IMR-90 (cell line): ENCODE data around the gene PAEP. TPM values are rescaled to one million over a fixed set of nuclear protein-coding genes. Genes with fewer than 3 reads are reported as not detected.

Experiments used
- ATAC-seq: fragments of 200-7000 bp; cut with Tn5 transposase; 2 replicates; pipeline ENCODE4 v1.9.1; 2020; ENCODE audit warnings: low read depth, mild to moderate bottlenecking, moderate library complexity
- BruUV-seq: library from RNA; stranded (reverse); fragments of 400-500 nt; replicated peaks from 2 replicates; lab custom pipeline; 2021; lab: Mats Ljungman, UMichigan
- CTCF ChIA-PET: fragments of 300-600 bp; formaldehyde crosslinking; extraction: SDS; loops from one replicate; lab custom pipeline; 2021; ENCODE audit warnings: antibody characterized with exemption; lab: Yijun Ruan, JAX
- POLR2A ChIA-PET: fragments of 300-600 bp; sonication (Branson Sonifier 250); formaldehyde crosslinking; loops from one replicate; lab custom pipeline; 2022; ENCODE audit warnings: antibody characterized with exemption; ENCODE audit not compliant: unreplicated experiment; lab: Charles Lee
- DNase-seq: peaks from one replicate; pipeline ENCODE4 v3.0.0; 2013
- H2AFZ ChIP-seq: replicated peaks from 2 replicates; pipeline ENCODE3; 2013; ENCODE audit warnings: low read length, mild to moderate bottlenecking; ENCODE audit not compliant: poor library complexity
- H2AK5ac ChIP-seq: 2 replicates; pipeline ENCODE4 v1.6.1; 2013; ENCODE audit warnings: low read depth, low read length, inconsistent platforms
- H2AK9ac ChIP-seq: replicated peaks from 2 replicates; pipeline ENCODE3; 2013; ENCODE audit warnings: mild to moderate bottlenecking, low read depth, low read length, moderate library complexity; ENCODE audit not compliant: poor library complexity
- H2BK120ac ChIP-seq: 2 replicates; pipeline ENCODE4 v1.6.1; 2013; ENCODE audit warnings: low read depth, low read length, inconsistent platforms
- H2BK15ac ChIP-seq: 3 replicates; pipeline ENCODE4 v1.6.1; 2013; ENCODE audit warnings: low read depth, low read length, inconsistent platforms
- H2BK20ac ChIP-seq: 2 replicates; pipeline ENCODE4 v1.6.1; 2013; ENCODE audit warnings: low read depth, mild to moderate bottlenecking, inconsistent platforms, low read length, moderate library complexity
- H2BK5ac ChIP-seq: 2 replicates; pipeline ENCODE4 v1.6.1; 2013; ENCODE audit warnings: mild to moderate bottlenecking, low read depth, low read length, inconsistent platforms; ENCODE audit not compliant: poor library complexity, severe bottlenecking
- H3K14ac ChIP-seq: replicated peaks from 2 replicates; pipeline ENCODE4 v1.6.1; 2013; ENCODE audit warnings: low read depth, low read length, inconsistent platforms
- H3K18ac ChIP-seq: 2 replicates; pipeline ENCODE4 v1.6.1; 2013; ENCODE audit warnings: low read depth, low read length, control low read depth
- H3K23ac ChIP-seq: 2 replicates; pipeline ENCODE4 v1.6.1; 2013; ENCODE audit warnings: low read depth, low read length, inconsistent platforms
- H3K27ac ChIP-seq: 2 replicates; pipeline ENCODE4 v1.5.1; 2013; ENCODE audit warnings: mild to moderate bottlenecking, control low read depth, low read length; ENCODE audit not compliant: insufficient read depth
- H3K27me3 ChIP-seq: 2 replicates; pipeline ENCODE4 v1.6.1; 2013; ENCODE audit warnings: low read length; ENCODE audit not compliant: control insufficient read depth, insufficient read depth
- H3K36me3 ChIP-seq: 2 replicates; pipeline ENCODE4 v1.6.1; 2013; ENCODE audit warnings: low read length, mixed read lengths; ENCODE audit not compliant: control insufficient read depth, insufficient read depth
- H3K4ac ChIP-seq: 2 replicates; pipeline ENCODE4 v1.6.1; 2013; ENCODE audit warnings: low read depth, low read length, inconsistent platforms
- H3K4me1 ChIP-seq: 2 replicates; pipeline ENCODE4 v1.6.1; 2013; ENCODE audit warnings: low read length, mixed read lengths; ENCODE audit not compliant: control insufficient read depth, insufficient read depth
- H3K4me2 ChIP-seq: 2 replicates; pipeline ENCODE4 v1.6.1; 2013; ENCODE audit warnings: low read depth, mild to moderate bottlenecking, control low read depth, low read length, moderate library complexity
- H3K4me3 ChIP-seq: 2 replicates; pipeline ENCODE4 v1.5.1; 2013; ENCODE audit warnings: low read depth, mild to moderate bottlenecking, control low read depth, low read length, moderate library complexity; ENCODE audit not compliant: insufficient read depth
- H3K56ac ChIP-seq: 2 replicates; pipeline ENCODE4 v1.6.1; 2013; ENCODE audit warnings: low read length, inconsistent platforms; ENCODE audit not compliant: insufficient read depth; ENCODE audit errors: extremely low read depth
- H3K79me1 ChIP-seq, 2 experiments: 2 replicates each; pipeline ENCODE4 v1.6.1; 2013; ENCODE audit warnings: low read length in 2 of 2, inconsistent platforms in 1 of 2, low read depth in 1 of 2
- H3K9ac ChIP-seq: 2 replicates; pipeline ENCODE4 v1.6.1; 2013; ENCODE audit warnings: low read depth, low read length, control low read depth
- H3K9me1 ChIP-seq: 2 replicates; pipeline ENCODE4 v1.6.1; 2013; ENCODE audit warnings: low read length, inconsistent platforms; ENCODE audit not compliant: insufficient read depth
- H3K9me3 ChIP-seq: 2 replicates; pipeline ENCODE4 v1.6.1; 2013; ENCODE audit warnings: low read length; ENCODE audit not compliant: control insufficient read depth, insufficient read depth
- H4K20me1 ChIP-seq: 2 replicates; pipeline ENCODE4 v1.6.1; 2013; ENCODE audit warnings: low read length, inconsistent platforms; ENCODE audit not compliant: insufficient read depth
- H4K5ac ChIP-seq: 2 replicates; pipeline ENCODE4 v1.6.1; 2013; ENCODE audit warnings: mild to moderate bottlenecking, low read depth, low read length, control low read depth
- H4K8ac ChIP-seq, 2 experiments: 2 replicates each; pipeline ENCODE4 v1.6.1; 2013; ENCODE audit warnings: low read depth in 2 of 2, low read length in 2 of 2, control low read depth in 1 of 2, inconsistent platforms in 1 of 2
- H4K91ac ChIP-seq: 2 replicates; pipeline ENCODE4 v1.6.1; 2013; ENCODE audit warnings: low read depth, low read length, inconsistent platforms; ENCODE audit not compliant: insufficient read depth
- BHLHE40 ChIP-seq: fragments of 150-350 bp; IDR thresholded peaks from 2 replicates; pipeline ENCODE4 v1.6.1; 2016; ENCODE audit warnings: mild to moderate bottlenecking, low read depth, low read length
- CEBPB ChIP-seq: IDR thresholded peaks from 2 replicates; pipeline ENCODE4 v1.6.1; 2012; ENCODE audit warnings: low read depth, low read length, improper control_type of control experiment
- CHD1 ChIP-seq: IDR thresholded peaks from 2 replicates; pipeline ENCODE4 v1.6.1; 2012; ENCODE audit warnings: low read depth, low read length, improper control_type of control experiment
- FOS ChIP-seq: fragments of 150-350 bp; IDR thresholded peaks from 2 replicates; pipeline ENCODE4 v1.6.1; 2016; ENCODE audit warnings: low read depth, low read length
- MXI1 ChIP-seq: IDR thresholded peaks from 2 replicates; pipeline ENCODE4 v1.6.1; 2012; ENCODE audit warnings: low read depth, mild to moderate bottlenecking, low read length, moderate library complexity, borderline replicate concordance
- NFE2L2 ChIP-seq: fragments of 150-350 bp; IDR thresholded peaks from 2 replicates; pipeline ENCODE4 v1.6.1; 2016; ENCODE audit warnings: low read depth, mild to moderate bottlenecking, low read length
- POLR2A ChIP-seq: IDR thresholded peaks from 2 replicates; pipeline ENCODE4 v1.6.1; 2012; ENCODE audit warnings: mild to moderate bottlenecking, low read depth, low read length
- RCOR1 ChIP-seq: IDR thresholded peaks from 2 replicates; pipeline ENCODE4 v1.6.1; 2012; ENCODE audit warnings: mild to moderate bottlenecking, low read length, improper control_type of control experiment; ENCODE audit not compliant: insufficient replicate concordance
- RFX5 ChIP-seq: IDR thresholded peaks from 2 replicates; pipeline ENCODE4 v1.8.0; 2012; ENCODE audit warnings: low read depth, mild to moderate bottlenecking, low read length, moderate library complexity
- SMC3 ChIP-seq: fragments of 150-350 bp; IDR thresholded peaks from 2 replicates; pipeline ENCODE4 v1.6.1; 2016; ENCODE audit warnings: low read depth, mild to moderate bottlenecking, antibody characterized with exemption, low read length, moderate library complexity
- USF2 ChIP-seq: fragments of 150-350 bp; IDR thresholded peaks from 2 replicates; pipeline ENCODE4 v1.6.1; 2017; ENCODE audit warnings: mild to moderate bottlenecking, antibody characterized with exemption, low read length, low read depth
- whole genome bisulfite sequencing, 2 experiments: methylation state at CpG; one replicate each; pipeline versions ENCODE4 v1.1.5 to v1.1.7; 2013; ENCODE audit warnings: missing lambda C conversion rate in 2 of 2; ENCODE audit not compliant: insufficient read length in 1 of 2; ENCODE audit errors: extremely low coverage in 2 of 2; 5-methylcytosine and 5-hydroxymethylcytosine counted together
- dilution Hi-C: fragments of 300-500 bp; cut with HindIII; formaldehyde crosslinking; loops from one replicate; pipeline ENCODE4 v1.14.3; 2018; ENCODE audit warnings: low sequenced_read_pairs; ENCODE audit not compliant: unreplicated experiment
- in situ Hi-C: fragments of 300-500 bp; cut with MboI; formaldehyde crosslinking; loops from 3 replicates; pipeline ENCODE4 v1.14.3; 2019; ENCODE audit warnings: low sequenced_read_pairs, inconsistent platforms, mixed read lengths
- intact Hi-C: fragments of 100-400 bp; cut with micrococcal nuclease; formaldehyde crosslinking; loops from 2 replicates; pipeline ENCODE4 v1.10.0; 2022
- polyA plus RNA-seq, 3 experiments: library from polyadenylated mRNA; depleted of rRNA; stranded (reverse); fragments of >200 nt; gene quantifications; 2 replicates each; pipeline ENCODE4 v1.2.3, GENCODE V29; 2012; ENCODE audit warnings: low replicate concordance in 1 of 3
- total RNA-seq: library from RNA; depleted of rRNA; stranded (reverse); fragments of >200 nt; gene quantifications from 2 replicates; pipeline ENCODE4 v1.2.3, GENCODE V29; 2012
- TF ChIP-seq, protein P1 (sequence below): fragments of 150-350 bp; IDR thresholded peaks from 2 replicates; pipeline ENCODE4 v1.6.1; 2016; ENCODE audit warnings: low read depth, mild to moderate bottlenecking, low read length, moderate library complexity, borderline replicate concordance
- TF ChIP-seq, protein P2 (sequence below): conservative IDR thresholded peaks from 2 replicates; pipeline ENCODE4 v1.5.1; 2012; ENCODE audit warnings: mild to moderate bottlenecking, low read depth, low read length, improper control_type of control experiment

PAEP gene
- total and polyA plus RNA-seq, 2 of the 4 experiments (the other 2 are of a cell fraction): not detected

- no peak overlapping the region for H2BK5ac ChIP-seq
- dilution Hi-C loops: no loop called here
- no TSS peak for BruUV-seq
- no peak overlapping the region for H2BK15ac ChIP-seq
- no peaks in the 10 kb centered on the region for H3K9me1 ChIP-seq
- H4K5ac ChIP-seq: no peak overlapping the region
- H2AK5ac ChIP-seq: no peak overlapping the region
- H3K14ac ChIP-seq: no peak overlapping the region
- no peaks in the 10 kb centered on the region for H3K9me3 ChIP-seq
- H3K18ac ChIP-seq: no peak overlapping the region
- no peak overlapping the region for H3K4ac ChIP-seq
- no peak overlapping the region for H2AFZ ChIP-seq
- H3K4me2 ChIP-seq: no peak overlapping the region
- no peak overlapping the region for H3K4me3 ChIP-seq
- CTCF ChIA-PET: no interaction called here
- no peak overlapping the region for H3K9ac ChIP-seq
- no peak overlapping the region for H4K8ac ChIP-seq
- no peaks in the 10 kb centered on the region for H3K79me1 ChIP-seq
- no peak overlapping the region for H2BK120ac ChIP-seq
- no peak overlapping the region for H3K23ac ChIP-seq
- 65% methylated on average over 5 of the region's 18 CpGs; no CpG with 5 or more reads in 1 of the 2 experiments for WGBS, 2 experiments
- no peaks in the 10 kb centered on the region for H3K36me3 ChIP-seq
- no peak for ATAC-seq
- DNase-seq: no peak
- in situ Hi-C loops: no loop called here
- no peak overlapping the region for H2BK20ac ChIP-seq
- no peaks in the 10 kb centered on the region for H3K4me1 ChIP-seq
- H3K27ac ChIP-seq: no peak overlapping the region
- H2AK9ac ChIP-seq: no peak overlapping the region
- no peak for TF ChIP-seq POLR2A
- TF ChIP-seq MXI1: no peak
- TF ChIP-seq RCOR1: no peak
- no peak for TF ChIP-seq CEBPB
- no peak for TF ChIP-seq NFE2L2
- TF ChIP-seq, protein P1, sequence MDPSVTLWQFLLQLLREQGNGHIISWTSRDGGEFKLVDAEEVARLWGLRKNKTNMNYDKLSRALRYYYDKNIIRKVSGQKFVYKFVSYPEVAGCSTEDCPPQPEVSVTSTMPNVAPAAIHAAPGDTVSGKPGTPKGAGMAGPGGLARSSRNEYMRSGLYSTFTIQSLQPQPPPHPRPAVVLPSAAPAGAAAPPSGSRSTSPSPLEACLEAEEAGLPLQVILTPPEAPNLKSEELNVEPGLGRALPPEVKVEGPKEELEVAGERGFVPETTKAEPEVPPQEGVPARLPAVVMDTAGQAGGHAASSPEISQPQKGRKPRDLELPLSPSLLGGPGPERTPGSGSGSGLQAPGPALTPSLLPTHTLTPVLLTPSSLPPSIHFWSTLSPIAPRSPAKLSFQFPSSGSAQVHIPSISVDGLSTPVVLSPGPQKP: no peak
- no peak for TF ChIP-seq BHLHE40
- no peak for TF ChIP-seq SMC3
- TF ChIP-seq FOS: no peak
- no peak for TF ChIP-seq USF2
- no peak for TF ChIP-seq CHD1
- no peak for TF ChIP-seq RFX5
- TF ChIP-seq, protein P2, sequence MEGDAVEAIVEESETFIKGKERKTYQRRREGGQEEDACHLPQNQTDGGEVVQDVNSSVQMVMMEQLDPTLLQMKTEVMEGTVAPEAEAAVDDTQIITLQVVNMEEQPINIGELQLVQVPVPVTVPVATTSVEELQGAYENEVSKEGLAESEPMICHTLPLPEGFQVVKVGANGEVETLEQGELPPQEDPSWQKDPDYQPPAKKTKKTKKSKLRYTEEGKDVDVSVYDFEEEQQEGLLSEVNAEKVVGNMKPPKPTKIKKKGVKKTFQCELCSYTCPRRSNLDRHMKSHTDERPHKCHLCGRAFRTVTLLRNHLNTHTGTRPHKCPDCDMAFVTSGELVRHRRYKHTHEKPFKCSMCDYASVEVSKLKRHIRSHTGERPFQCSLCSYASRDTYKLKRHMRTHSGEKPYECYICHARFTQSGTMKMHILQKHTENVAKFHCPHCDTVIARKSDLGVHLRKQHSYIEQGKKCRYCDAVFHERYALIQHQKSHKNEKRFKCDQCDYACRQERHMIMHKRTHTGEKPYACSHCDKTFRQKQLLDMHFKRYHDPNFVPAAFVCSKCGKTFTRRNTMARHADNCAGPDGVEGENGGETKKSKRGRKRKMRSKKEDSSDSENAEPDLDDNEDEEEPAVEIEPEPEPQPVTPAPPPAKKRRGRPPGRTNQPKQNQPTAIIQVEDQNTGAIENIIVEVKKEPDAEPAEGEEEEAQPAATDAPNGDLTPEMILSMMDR: no peak
- no peaks in the 10 kb centered on the region for H3K27me3 ChIP-seq
- no peak overlapping the region for H3K56ac ChIP-seq
- intact Hi-C loops: no loop called here
- H4K91ac ChIP-seq: no peak overlapping the region
- POLR2A ChIA-PET: no interaction called here
- H4K20me1 ChIP-seq: no peaks in the 10 kb centered on the region
These were observed 16.4 kb upstream of the PAEP start for GRCh38 chr9:135544981-135545635.
